GM15510 (cell line): Measurements from ENCODE around the gene SIK3.
A peak's percentile ranks its signal among the peaks of the same experiment; 100 is the strongest.

Source experiments
- POLR2A ChIP-seq: IDR thresholded peaks from 3 replicates; pipeline ENCODE4 v1.6.1; 2011; ENCODE audit warnings: borderline replicate concordance; ENCODE audit not compliant: insufficient read length; ENCODE audit errors: extremely low read depth

SIK3 gene

GRCh38 chr11:117098269-117099232 lies at the start of gene SIK3:
Gene SIK3, minus strand, starts transcription at chr11:117098428. Its CDS starts 13 bp downstream, at chr11:117098415.
- TF ChIP-seq POLR2A = peak; percentile 71

GRCh38 chr11:117146521-117146920 lies 48.3 kb upstream of the SIK3 start:
- TF ChIP-seq POLR2A = no peak

- TF ChIP-seq POLR2A = no peak
Observed at GRCh38 chr11:117145393-117145761, 47.1 kb upstream of the SIK3 start.

GRCh38 chr11:117144477-117145392 lies 46.5 kb upstream of the SIK3 start:
- TF ChIP-seq POLR2A = no peak

- TF ChIP-seq POLR2A = peak; percentile 89
Observed at GRCh38 chr11:117143871-117144476, 45.7 kb upstream of the SIK3 start, which contains the start of gene PAFAH1B2. Gene PAFAH1B2, plus strand, starts transcription at chr11:117144287. Its CDS starts 8,161 bp downstream, at chr11:117152448.

GRCh38 chr11:117143390-117143789 lies 45.2 kb upstream of the SIK3 start:
- TF ChIP-seq POLR2A = no peak

- no peak for TF ChIP-seq POLR2A
Observed at GRCh38 chr11:117134431-117134830, 36.2 kb upstream of the SIK3 start.

GRCh38 chr11:117130879-117131278 lies 32.7 kb upstream of the SIK3 start:
- no peak for TF ChIP-seq POLR2A

GRCh38 chr11:117128289-117128688 lies 30.1 kb upstream of the SIK3 start:
- no peak for TF ChIP-seq POLR2A

- no peak for TF ChIP-seq POLR2A
Observed at GRCh38 chr11:117127171-117127901, 29.1 kb upstream of the SIK3 start.

- TF ChIP-seq POLR2A = no peak
Observed at GRCh38 chr11:117126223-117126965, 28.2 kb upstream of the SIK3 start.

GRCh38 chr11:117122556-117122955 lies 24.3 kb upstream of the SIK3 start:
- no peak for TF ChIP-seq POLR2A

GRCh38 chr11:117121176-117121575 lies 22.9 kb upstream of the SIK3 start:
- no peak for TF ChIP-seq POLR2A
